Neural crest cell (in vitro differentiated cells): ENCODE results near the gene WDR74. TPM values are rescaled to one million over a fixed set of nuclear protein-coding genes. Genes with fewer than 3 reads are reported as not detected.

ENCODE experiments used
- DNase-seq: peaks from one replicate; pipeline ENCODE4 v3.0.0; 2021; ENCODE audit warnings: low read depth, mixed read lengths, low spot score
- H3K27ac Mint-ChIP-seq: one replicate; pipeline ENCODE4 v1.8.0; 2021; ENCODE audit warnings: mild to moderate bottlenecking, mixed read lengths; ENCODE audit not compliant: unreplicated experiment
- H3K27me3 Mint-ChIP-seq: 2 replicates; pipeline ENCODE4 v1.8.0; 2021; ENCODE audit warnings: low read depth, mild to moderate bottlenecking, mixed read lengths
- H3K36me3 Mint-ChIP-seq: 2 replicates; pipeline ENCODE4 v1.8.0; 2021; ENCODE audit warnings: low read depth, mild to moderate bottlenecking, mixed read lengths
- H3K4me1 Mint-ChIP-seq: 2 replicates; pipeline ENCODE4 v1.8.0; 2021; ENCODE audit warnings: mixed read lengths
- H3K4me3 Mint-ChIP-seq: one replicate; pipeline ENCODE4 v1.8.0; 2021; ENCODE audit warnings: mild to moderate bottlenecking, mixed read lengths
- H3K9me3 Mint-ChIP-seq: 2 replicates; pipeline ENCODE4 v1.8.0; 2021; ENCODE audit warnings: mixed read lengths
- CTCF ChIP-seq: fragments of 200-600 bp; sonication (generic); conservative IDR thresholded peaks from 2 replicates; pipeline ENCODE4 v1.5.0; 2021; ENCODE audit warnings: antibody characterized with exemption, mild to moderate bottlenecking
- microRNA-seq: library from miRNA; unstranded; fragments of <30 nt; microRNA quantifications from one replicate; pipeline ENCODE4, GENCODE V29; 2020
- total RNA-seq: library from RNA; stranded (reverse); gene quantifications from 2 replicates; pipeline ENCODE4 v1.2.1, GENCODE V29; 2021

The WDR74 gene
- total RNA-seq, 1 donor from 2014 or later, result 62.1 TPM

DNA sequence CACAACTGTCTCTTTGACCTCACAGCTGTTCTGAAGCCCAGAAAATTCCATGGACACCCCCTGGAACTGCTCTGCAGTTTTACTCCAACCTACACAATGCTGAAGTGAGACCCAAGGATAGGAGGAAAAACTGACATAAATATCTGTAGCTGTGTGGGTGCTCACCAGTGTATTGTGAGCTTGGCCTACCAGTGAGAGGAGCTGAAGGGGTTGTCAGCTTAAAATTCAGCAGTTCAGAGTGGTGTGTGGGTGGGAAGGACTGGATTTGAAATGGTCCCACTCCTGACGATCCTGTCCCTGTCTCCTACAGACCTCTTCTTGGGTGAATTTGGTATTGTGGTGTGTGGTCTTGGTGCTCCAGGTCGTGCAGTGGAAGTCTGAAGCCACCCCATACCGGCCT lies 49.8 kb downstream of the WDR74 start:
- DNase-seq, result no peak
- Mint-ChIP-seq H3K27me3 (no peaks in the 10 kb centered on the region), H3K4me3 (peak overlapping the region; percentile 97), H3K27ac (no peak overlapping the region), H3K4me1 (peaks cover 52% of the 10 kb centered on the region), H3K36me3 (peaks cover 6% of the 10 kb centered on the region), H3K9me3 (no peaks in the 10 kb centered on the region)
- no peak for TF ChIP-seq CTCF

DNA sequence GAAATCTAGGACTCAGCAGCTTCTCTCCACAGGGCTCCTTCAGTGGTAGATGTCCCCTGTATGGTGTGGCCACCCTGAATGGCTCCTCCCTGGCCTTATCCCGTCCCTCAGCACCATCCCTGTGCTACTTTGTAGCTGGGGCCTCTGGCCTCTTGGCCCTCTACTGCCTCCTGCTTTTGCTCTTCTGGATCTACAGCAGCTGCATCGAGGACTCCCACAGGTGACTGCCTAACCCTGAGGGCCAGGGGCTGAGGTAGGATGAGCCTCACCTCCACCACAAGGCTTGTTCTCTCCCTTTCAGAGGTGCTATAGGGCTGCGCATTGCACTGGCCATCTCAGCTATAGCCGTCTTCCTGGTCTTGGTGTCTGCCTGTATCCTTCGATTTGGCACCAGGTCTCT lies 50.4 kb downstream of the WDR74 start:
- no peak for TF ChIP-seq CTCF
- no peaks in the 10 kb centered on the region for H3K27me3 Mint-ChIP-seq
- no peaks in the 10 kb centered on the region for H3K9me3 Mint-ChIP-seq
- peak overlapping the region; percentile 97 for H3K4me3 Mint-ChIP-seq
- H3K27ac Mint-ChIP-seq, result no peak overlapping the region
- peaks cover 52% of the 10 kb centered on the region for H3K4me1 Mint-ChIP-seq
- DNase-seq, result no peak
- H3K36me3 Mint-ChIP-seq, result peaks cover 6% of the 10 kb centered on the region

DNA sequence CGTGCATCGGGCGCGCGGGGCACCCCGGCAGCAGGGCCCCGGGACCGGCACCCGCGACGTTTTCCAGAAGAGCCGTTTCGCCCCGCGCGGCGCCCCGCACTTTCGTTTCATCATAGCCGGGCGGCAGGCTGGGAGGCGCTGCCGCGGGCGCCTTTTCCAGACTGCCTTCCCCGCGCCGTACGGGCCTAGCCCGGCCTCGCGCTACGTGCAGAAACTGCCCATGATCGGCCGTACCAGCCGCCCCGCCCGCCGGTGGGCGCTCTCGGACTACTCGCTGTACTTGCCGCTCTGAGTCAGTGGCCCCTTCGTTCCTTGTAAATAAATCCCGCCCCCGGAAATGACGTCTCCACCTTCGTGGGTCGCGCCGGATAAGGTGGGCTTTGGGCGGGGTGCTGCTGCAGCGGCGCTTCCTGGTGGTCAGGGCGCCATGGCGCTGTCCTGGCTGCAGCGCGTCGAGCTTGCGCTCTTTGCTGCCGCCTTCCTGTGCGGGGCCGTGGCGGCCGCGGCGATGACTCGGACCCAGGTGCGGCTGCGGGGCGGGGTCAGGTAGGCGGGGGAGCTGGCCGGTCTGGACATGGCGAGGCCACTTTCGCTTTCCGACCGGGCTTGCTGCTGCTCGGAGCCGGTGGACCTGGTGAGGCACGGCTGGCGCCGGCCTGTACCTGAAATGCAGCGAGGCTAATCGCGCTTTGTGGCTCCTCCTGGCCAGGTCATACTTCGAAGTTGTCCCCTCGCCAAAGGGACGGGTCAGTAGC lies 52.2 kb downstream of the WDR74 start, which contains the start of gene TMEM179B:
TMEM179B (plus strand) TSS at position 398 of the 755 bp plus-strand sequence; CDS start at position 428, 30 bp downstream.
- H3K4me3 Mint-ChIP-seq, result peak within 1 kb of the TSS; percentile 97
- H3K36me3 Mint-ChIP-seq, result peaks cover 18% of the 10 kb centered on the region
- H3K9me3 Mint-ChIP-seq, result no peaks in the 10 kb centered on the region
- peak; percentile 23 for TF ChIP-seq CTCF
- peak within 1 kb of the TSS; percentile 96 for H3K27ac Mint-ChIP-seq
- DNase-seq, result peak; percentile 94
- H3K4me1 Mint-ChIP-seq, result peaks cover 47% of the 10 kb centered on the region
- H3K27me3 Mint-ChIP-seq, result no peaks in the 10 kb centered on the region

GRCh38 chr11:62786318-62787004 lies 52.9 kb downstream of the WDR74 start:
- Mint-ChIP-seq H3K27ac (no peak overlapping the region), H3K4me3 (peak overlapping the region; percentile 81), H3K9me3 (no peaks in the 10 kb centered on the region), H3K36me3 (peaks cover 15% of the 10 kb centered on the region), H3K4me1 (peaks cover 44% of the 10 kb centered on the region), H3K27me3 (no peaks in the 10 kb centered on the region)
- TF ChIP-seq CTCF, result peak; percentile 90
- peak; percentile 91 for DNase-seq

Small RNA genes within 50 kb of the gene (microRNA-seq; reads per million reads assigned to microRNA genes)
- gene MIR6514 (7.1 reads per million, percentile 8 among the genes with 10 or more reads in this experiment), gene MIR6748 (not detected)

Other genes with a start within 250 kb of the WDR74 start
- gene TUT1, start 248.1 kb downstream of the WDR74 start, total RNA-seq, result 18.0 and 20.7 TPM in 2 replicates
- gene MTA2, start 237.7 kb downstream of the WDR74 start, total RNA-seq, result 195 and 203 TPM in 2 replicates
- 37.4 and 40.0 TPM in 2 replicates for gene EML3, start 226.8 kb downstream of the WDR74 start, total RNA-seq
- 0.23 and 0.75 TPM in 2 replicates for gene ROM1, start 226.3 kb downstream of the WDR74 start, total RNA-seq
- gene B3GAT3, start 217.6 kb downstream of the WDR74 start, total RNA-seq, result 57.4 and 58.3 TPM in 2 replicates
- 346 and 366 TPM in 2 replicates for gene GANAB, start 193.0 kb downstream of the WDR74 start, total RNA-seq
- 24.5 and 25.9 TPM in 2 replicates for gene INTS5, start 186.3 kb downstream of the WDR74 start, total RNA-seq
- 97.4 and 115 TPM in 2 replicates for gene C11orf98, start 174.4 kb downstream of the WDR74 start, total RNA-seq
- gene CSKMT, start 174.3 kb downstream of the WDR74 start, total RNA-seq, result 57.0 and 60.0 TPM in 2 replicates
- 15.0 and 15.6 TPM in 2 replicates for gene UQCC3, start 167.9 kb downstream of the WDR74 start, total RNA-seq
- gene LBHD1, start 167.3 kb downstream of the WDR74 start, total RNA-seq, result 7.0 and 7.8 TPM in 2 replicates
- gene UBXN1, start 160.5 kb downstream of the WDR74 start, total RNA-seq, result 103 and 113 TPM in 2 replicates
- gene LRRN4CL, start 150.1 kb downstream of the WDR74 start, total RNA-seq, result 1.6 and 1.8 TPM in 2 replicates
- gene BSCL2, start 132.2 kb downstream of the WDR74 start, total RNA-seq, result 106 and 111 TPM in 2 replicates
- gene GNG3, start 131.9 kb downstream of the WDR74 start, total RNA-seq, result 11.3 and 12.9 TPM in 2 replicates
- gene HNRNPUL2, start 112.1 kb downstream of the WDR74 start, total RNA-seq, result 79.6 and 80.7 TPM in 2 replicates
- 44.7 and 49.2 TPM in 2 replicates for gene TTC9C, start 111.1 kb downstream of the WDR74 start, total RNA-seq
- gene ZBTB3, start 85.4 kb downstream of the WDR74 start, total RNA-seq, result 11.5 and 16.1 TPM in 2 replicates
- 161 and 175 TPM in 2 replicates for gene POLR2G, start 78.0 kb downstream of the WDR74 start, total RNA-seq
- 50.5 and 52.0 TPM in 2 replicates for gene TAF6L, start 68.2 kb downstream of the WDR74 start, total RNA-seq
- gene TMEM179B, start 52.2 kb downstream of the WDR74 start, total RNA-seq, result 20.0 and 21.4 TPM in 2 replicates
- gene TMEM223, start 47.6 kb downstream of the WDR74 start, total RNA-seq, result 20.4 and 23.4 TPM in 2 replicates
- 86.6 and 88.1 TPM in 2 replicates for gene NXF1, start 34.1 kb downstream of the WDR74 start, total RNA-seq
- gene STX5, start 7.5 kb downstream of the WDR74 start, total RNA-seq, result 24.1 and 27.2 TPM in 2 replicates
- not detected in 2 replicates for gene TEX54, start 6.7 kb downstream of the WDR74 start, total RNA-seq
- 181 and 185 TPM in 2 replicates for gene SLC3A2, start 41.3 kb upstream of the WDR74 start, total RNA-seq
- gene CHRM1, start 81.8 kb upstream of the WDR74 start, total RNA-seq, result not detected in 2 replicates
- not detected in 2 replicates for gene SLC22A6, start 145.4 kb upstream of the WDR74 start, total RNA-seq
- not detected in 2 replicates for gene SLC22A8, start 176.3 kb upstream of the WDR74 start, total RNA-seq